Endothelial cell of umbilical vein (primary cell): Measurements from ENCODE around the gene LYRM1. TPM values are rescaled to one million over a fixed set of nuclear protein-coding genes. Genes with fewer than 3 reads are reported as not detected.

Experiments used
- BruUV-seq: library from RNA; stranded (reverse); fragments of 400-500 nt; replicated peaks from 2 replicates; lab custom pipeline; 2021; lab: Mats Ljungman, UMichigan
- CTCF ChIA-PET: fragments of 300-600, 350-600 bp; sonication (Branson Sonifier 250); formaldehyde crosslinking; loops from one replicate; lab custom pipeline; 2021; ENCODE audit warnings: antibody characterized with exemption, inconsistent platforms; lab: Charles Lee
- POLR2A ChIA-PET: fragments of 300-600, 350-600 bp; sonication (Branson Sonifier 250); formaldehyde crosslinking; loops from one replicate; lab custom pipeline; 2021; ENCODE audit warnings: antibody characterized with exemption, inconsistent platforms; lab: Charles Lee
- DNase-seq: peaks from one replicate; pipeline ENCODE4 v3.0.0-alpha.2; 2011; ENCODE audit warnings: low read depth, low spot score
- FAIRE-seq: peaks from 2 replicates; lab custom pipeline; 2011; peaks lifted over from hg19 to GRCh38; lab: Jason Lieb, UNC
- H2AFZ ChIP-seq: 2 replicates; pipeline ENCODE4 v1.6.0; 2012; ENCODE audit warnings: low read depth, low read length, control low read depth, inconsistent platforms
- H3K27ac ChIP-seq: 2 replicates; pipeline ENCODE4 v1.5.1; 2011; ENCODE audit warnings: low read depth, mild to moderate bottlenecking, control low read depth, low read length, moderate library complexity; ENCODE audit not compliant: insufficient read depth
- H3K27me3 ChIP-seq, 2 experiments: 2 replicates each; pipeline versions ENCODE4 v1.6.0 to v1.6.1; 2011; ENCODE audit warnings: low read length in 2 of 2, mixed read lengths in 1 of 2; ENCODE audit not compliant: control insufficient read depth in 2 of 2, insufficient read depth in 2 of 2
- H3K36me3 ChIP-seq, 2 experiments: 2 replicates in 1 of 2; 3 replicates in 1 of 2; pipeline ENCODE4 v1.5.1; 2011; ENCODE audit warnings: low read length in 2 of 2, mild to moderate bottlenecking in 1 of 2, moderate library complexity in 1 of 2; ENCODE audit not compliant: control insufficient read depth in 2 of 2, insufficient read depth in 2 of 2; ENCODE audit errors: extremely low read depth in 1 of 2
- H3K4me1 ChIP-seq: 3 replicates; pipeline ENCODE4 v1.5.1; 2011; ENCODE audit warnings: mild to moderate bottlenecking, low read length; ENCODE audit not compliant: control insufficient read depth, insufficient read depth; ENCODE audit errors: extremely low read depth
- H3K4me2 ChIP-seq: 2 replicates; pipeline ENCODE4 v1.6.1; 2011; ENCODE audit warnings: low read length, control low read depth, mixed read lengths; ENCODE audit not compliant: insufficient read depth
- H3K4me3 ChIP-seq, 3 experiments: fragments of 200-600 bp in 1 of 3; sonication (generic), shearing (Covaris generic) in 1 of 3; replicated peaks in 1 of 3; 2 replicates each; pipeline ENCODE4 v1.5.1; 2011 to 2016; ENCODE audit warnings: control low read depth in 3 of 3, low read length in 3 of 3, mild to moderate bottlenecking in 2 of 3, inconsistent platforms in 1 of 3, low read depth in 1 of 3, moderate library complexity in 1 of 3; ENCODE audit not compliant: insufficient read depth in 1 of 3
- H3K79me2 ChIP-seq: 2 replicates; pipeline ENCODE4 v1.6.0; 2012; ENCODE audit warnings: low read length, inconsistent platforms; ENCODE audit not compliant: control insufficient read depth, insufficient read depth
- H3K9ac ChIP-seq: replicated peaks from 2 replicates; pipeline ENCODE3; 2011; ENCODE audit warnings: low read length, control low read depth; ENCODE audit not compliant: insufficient read depth; ENCODE audit errors: extremely low read depth
- H3K9me1 ChIP-seq: replicated peaks from 3 replicates; pipeline ENCODE4 v1.6.0; 2011; ENCODE audit warnings: mild to moderate bottlenecking, low read length; ENCODE audit not compliant: control insufficient read depth, insufficient read depth; ENCODE audit errors: extremely low read depth
- H3K9me3 ChIP-seq: replicated peaks from 2 replicates; pipeline ENCODE4 v1.5.1; 2012; ENCODE audit warnings: low read length, inconsistent platforms; ENCODE audit not compliant: control insufficient read depth, insufficient read depth
- H4K20me1 ChIP-seq: replicated peaks from 2 replicates; pipeline ENCODE3; 2011; ENCODE audit warnings: mild to moderate bottlenecking, low read length; ENCODE audit not compliant: control insufficient read depth, insufficient read depth; ENCODE audit errors: extremely low read depth
- EZH2 ChIP-seq: IDR thresholded peaks from 2 replicates; pipeline ENCODE4 v1.6.1; 2012; ENCODE audit warnings: borderline replicate concordance, low read depth, mild to moderate bottlenecking, moderate library complexity, low read length, inconsistent platforms; ENCODE audit not compliant: severe bottlenecking
- FOS ChIP-seq: IDR thresholded peaks from 2 replicates; pipeline ENCODE4 v1.6.1; 2011; ENCODE audit warnings: mild to moderate bottlenecking, low read length, moderate library complexity, borderline replicate concordance; ENCODE audit not compliant: insufficient read depth
- GATA2 ChIP-seq: IDR thresholded peaks from 2 replicates; pipeline ENCODE4 v1.7.0; 2011; ENCODE audit warnings: low read depth, mild to moderate bottlenecking, moderate library complexity, mixed read lengths, low read length; ENCODE audit not compliant: insufficient read length, insufficient read depth
- JUN ChIP-seq: IDR thresholded peaks from 2 replicates; pipeline ENCODE4 v1.6.1; 2011; ENCODE audit warnings: borderline replicate concordance, low read depth; ENCODE audit not compliant: insufficient read length, insufficient read depth
- MYC ChIP-seq: IDR thresholded peaks from one replicate; pipeline ENCODE4 v1.6.1; 2011; ENCODE audit warnings: mild to moderate bottlenecking, low read depth, low read length
- POLR2A ChIP-seq: IDR thresholded peaks from 2 replicates; pipeline ENCODE4 v1.6.1; 2012; ENCODE audit warnings: low read depth, mild to moderate bottlenecking, control low read depth, low read length
- POLR2AphosphoS5 ChIP-seq: IDR thresholded peaks from 2 replicates; pipeline ENCODE4 v1.6.1; 2012; ENCODE audit warnings: low read depth, mild to moderate bottlenecking, control low read depth, low read length, moderate library complexity; ENCODE audit not compliant: insufficient read depth
- dilution Hi-C: fragments of 300-500 bp; cut with MboI; formaldehyde crosslinking; loops from one replicate; pipeline ENCODE4 v1.15.0; 2019; ENCODE audit warnings: low sequenced_read_pairs; ENCODE audit not compliant: extremely low pct_ligation_motif_present
- intact Hi-C: fragments of 100-400 bp; cut with micrococcal nuclease; formaldehyde crosslinking; loops from one replicate; pipeline ENCODE4 v1.10.0; 2022
- polyA plus RNA-seq, 4 experiments: library from polyadenylated mRNA; depleted of rRNA in 3 of 4; stranded (reverse) in 3 of 4; unstranded in 1 of 4; fragments of >200 nt; gene quantifications; 2 replicates each; pipeline versions ENCODE4 v1.2.1 to v1.2.3, GENCODE V29; 2011 to 2012; ENCODE audit warnings: missing spikeins in 1 of 4
- total RNA-seq: library from RNA; stranded (reverse); gene quantifications from 2 replicates; pipeline ENCODE4 v1.2.3, GENCODE V29; 2021
- TF ChIP-seq, protein P1 (sequence below): IDR thresholded peaks from 2 replicates; pipeline ENCODE4 v1.6.1; 2011; ENCODE audit not compliant: insufficient read depth, insufficient read length
- TF ChIP-seq, protein P2 (sequence below), 2 donors: IDR thresholded peaks; 1 replicate in 1 of 2; 2 replicates in 1 of 2; pipeline ENCODE4 v1.5.1; 2011; ENCODE audit warnings: low read length in 2 of 2, mild to moderate bottlenecking in 2 of 2, moderate library complexity in 2 of 2, control low read depth in 1 of 2, inconsistent platforms in 1 of 2, low read depth in 1 of 2; ENCODE audit not compliant: insufficient read depth in 1 of 2; ENCODE audit errors: extremely low read depth in 1 of 2

The LYRM1 gene
- total and polyA plus RNA-seq, 2 donors (not counting 3 experiments of a cell fraction or from before 2014, with no cell fraction given): 20.4 to 28.4 TPM

DNA sequence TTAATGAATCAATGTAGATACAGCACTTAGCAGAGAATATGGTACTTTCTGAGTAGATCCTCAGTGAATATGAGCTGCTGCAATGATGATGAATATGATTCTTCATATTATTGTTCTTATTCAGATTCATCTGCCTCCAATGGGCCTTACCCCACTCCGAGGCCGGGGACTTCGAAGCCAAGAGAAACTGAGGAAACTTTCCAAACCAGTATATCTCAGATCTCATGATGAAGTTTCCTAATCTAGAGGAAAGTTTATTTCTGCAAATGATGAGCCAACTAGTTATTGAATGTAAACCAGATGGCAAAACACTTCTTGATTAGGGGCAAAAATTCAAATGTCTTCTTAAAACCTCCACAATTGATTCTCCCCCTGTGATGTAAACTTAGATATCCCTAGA is 23.3 kb downstream of the LYRM1 start:
- Histone ChIP-seq H3K36me3 (peaks cover 0 to 9% of the 10 kb centered on the region in 2 experiments), H4K20me1 (no peaks in the 10 kb centered on the region), H3K79me2 (no peaks in the 10 kb centered on the region), H3K9ac (no peak overlapping the region), H3K4me2 (no peak overlapping the region), H3K4me1 (no peaks in the 10 kb centered on the region), H3K27ac (no peak overlapping the region), H2AFZ (no peak overlapping the region), H3K9me1 (no peaks in the 10 kb centered on the region), H3K9me3 (no peaks in the 10 kb centered on the region), H3K27me3 (no peaks in the 10 kb centered on the region), H3K4me3 (no peak overlapping the region)
- BruUV-seq: no TSS peak
- intact Hi-C loops: no loop called here
- ChIA-PET POLR2A (interaction anchor here (0.7 kb wide), 1 partner anchor 10 kb away, joined by 4 read pairs; no protein-coding TSS in a partner anchor), CTCF (interaction anchor here (1.3 to 1.4 kb wide), 2 partner anchors 72 to 74 kb away, joined by 3 to 4 read pairs; no protein-coding TSS in a partner anchor)
- dilution Hi-C loops: no loop called here
- FAIRE-seq (no peak), DNase-seq (no peak)
- TF ChIP-seq FOS (no peak), EZH2 (no peak), JUN (no peak), MYC (no peak), POLR2A (no peak), POLR2AphosphoS5 (no peak), GATA2 (no peak)
- TF ChIP-seq, protein P1, sequence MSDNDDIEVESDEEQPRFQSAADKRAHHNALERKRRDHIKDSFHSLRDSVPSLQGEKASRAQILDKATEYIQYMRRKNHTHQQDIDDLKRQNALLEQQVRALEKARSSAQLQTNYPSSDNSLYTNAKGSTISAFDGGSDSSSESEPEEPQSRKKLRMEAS: no peak
- TF ChIP-seq, protein P2, sequence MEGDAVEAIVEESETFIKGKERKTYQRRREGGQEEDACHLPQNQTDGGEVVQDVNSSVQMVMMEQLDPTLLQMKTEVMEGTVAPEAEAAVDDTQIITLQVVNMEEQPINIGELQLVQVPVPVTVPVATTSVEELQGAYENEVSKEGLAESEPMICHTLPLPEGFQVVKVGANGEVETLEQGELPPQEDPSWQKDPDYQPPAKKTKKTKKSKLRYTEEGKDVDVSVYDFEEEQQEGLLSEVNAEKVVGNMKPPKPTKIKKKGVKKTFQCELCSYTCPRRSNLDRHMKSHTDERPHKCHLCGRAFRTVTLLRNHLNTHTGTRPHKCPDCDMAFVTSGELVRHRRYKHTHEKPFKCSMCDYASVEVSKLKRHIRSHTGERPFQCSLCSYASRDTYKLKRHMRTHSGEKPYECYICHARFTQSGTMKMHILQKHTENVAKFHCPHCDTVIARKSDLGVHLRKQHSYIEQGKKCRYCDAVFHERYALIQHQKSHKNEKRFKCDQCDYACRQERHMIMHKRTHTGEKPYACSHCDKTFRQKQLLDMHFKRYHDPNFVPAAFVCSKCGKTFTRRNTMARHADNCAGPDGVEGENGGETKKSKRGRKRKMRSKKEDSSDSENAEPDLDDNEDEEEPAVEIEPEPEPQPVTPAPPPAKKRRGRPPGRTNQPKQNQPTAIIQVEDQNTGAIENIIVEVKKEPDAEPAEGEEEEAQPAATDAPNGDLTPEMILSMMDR (IDR thresholded peaks at IDR 0.05; ENCODE audit: extremely low read depth in 1 of 2, insufficient read depth in 1 of 2, low read depth in 1 of 2, low read length in 2 of 2): no peak
